Mucosa of stomach (tissue), 1 donor: ENCODE data around the gene GKN2.
A peak's percentile ranks its signal among the peaks of the same experiment; 100 is the strongest.

Source experiments
- H3K27me3 ChIP-seq: one replicate; pipeline ENCODE4 v1.7.0; 2013; ENCODE audit warnings: mild to moderate bottlenecking, low read length; ENCODE audit not compliant: control insufficient read depth, insufficient read depth
- H3K36me3 ChIP-seq: one replicate; pipeline ENCODE4 v1.7.0; 2013; ENCODE audit warnings: low read length; ENCODE audit not compliant: control insufficient read depth, insufficient read depth
- H3K4me1 ChIP-seq: one replicate; pipeline ENCODE4 v1.7.0; 2013; ENCODE audit warnings: mild to moderate bottlenecking, low read length; ENCODE audit not compliant: control insufficient read depth, insufficient read depth
- H3K4me3 ChIP-seq: one replicate; pipeline ENCODE4 v1.7.0; 2013; ENCODE audit warnings: low read length
- H3K9ac ChIP-seq: one replicate; pipeline ENCODE4 v1.7.0; 2013; ENCODE audit warnings: mild to moderate bottlenecking, low read length, moderate library complexity
- H3K9me3 ChIP-seq: one replicate; pipeline ENCODE4 v1.7.0; 2013; ENCODE audit warnings: mild to moderate bottlenecking, low read length, moderate library complexity; ENCODE audit not compliant: control insufficient read depth
- donor health status: Pancreatic carcinoma.

GKN2 gene

DNA sequence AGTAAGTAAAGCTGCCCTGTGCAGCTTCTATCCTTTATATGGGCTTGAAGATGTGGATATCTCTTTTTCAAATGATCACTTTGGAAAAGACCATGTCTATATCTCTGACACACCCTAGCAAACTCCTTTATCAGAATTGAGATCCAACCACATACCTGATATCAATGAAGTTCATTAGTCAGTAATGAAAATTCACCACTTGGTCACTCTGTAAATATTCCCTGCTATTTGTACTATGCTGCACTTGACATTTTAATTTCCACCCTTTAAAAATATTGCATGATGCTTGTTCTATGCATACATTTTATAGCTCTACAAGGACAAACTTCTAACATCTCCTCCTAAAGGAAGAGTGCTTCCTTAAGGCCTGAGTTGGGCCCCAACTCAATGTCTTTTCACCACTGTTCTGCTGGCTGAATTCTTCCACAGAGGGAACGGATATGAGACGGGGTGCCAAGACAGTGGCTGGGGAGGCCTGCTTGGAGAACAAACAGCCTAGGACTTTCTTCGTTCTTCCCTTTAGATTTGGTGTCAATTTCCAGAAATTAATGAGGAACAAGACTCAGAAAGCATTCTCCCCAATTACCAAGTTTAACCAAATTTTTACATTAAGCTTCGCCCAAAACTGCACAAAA, at the start of gene GKN2:
Gene GKN2, minus strand, starts transcription at position 7 of the 635 bp plus-strand sequence. CDS start 32 bp downstream, outside the sequence.
- peaks cover 17% of the 10 kb centered on the region for H3K36me3 ChIP-seq
- no peaks in the 10 kb centered on the region for H3K27me3 ChIP-seq
- peak within 1 kb of the TSS; percentile 89 for H3K4me3 ChIP-seq
- no peaks in the 10 kb centered on the region for H3K9me3 ChIP-seq
- peak within 1 kb of the TSS; percentile 73 for H3K9ac ChIP-seq
- peaks cover 6% of the 10 kb centered on the region for H3K4me1 ChIP-seq

DNA sequence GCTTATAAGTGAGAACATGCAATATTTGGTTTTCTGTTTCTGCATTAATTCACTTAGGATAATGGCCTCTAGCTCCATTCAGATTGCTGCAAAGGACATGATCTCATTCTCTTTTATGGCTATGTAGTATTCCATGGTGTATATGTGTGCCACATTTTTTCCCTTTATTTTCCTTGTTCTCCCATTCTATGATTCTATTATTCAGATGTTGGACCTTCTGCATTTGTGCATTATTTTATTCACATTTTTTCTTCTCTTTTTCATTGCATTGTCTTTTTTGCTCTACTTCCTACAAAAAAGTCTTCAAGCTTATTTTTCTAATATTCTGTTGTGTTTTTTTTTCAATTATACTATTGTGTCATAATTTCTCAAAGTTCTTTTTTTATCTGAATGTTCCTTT, 49.2 kb upstream of the GKN2 start:
- Histone ChIP-seq H3K27me3 (no peaks in the 10 kb centered on the region), H3K9me3 (no peaks in the 10 kb centered on the region), H3K4me3 (no peak overlapping the region)

DNA sequence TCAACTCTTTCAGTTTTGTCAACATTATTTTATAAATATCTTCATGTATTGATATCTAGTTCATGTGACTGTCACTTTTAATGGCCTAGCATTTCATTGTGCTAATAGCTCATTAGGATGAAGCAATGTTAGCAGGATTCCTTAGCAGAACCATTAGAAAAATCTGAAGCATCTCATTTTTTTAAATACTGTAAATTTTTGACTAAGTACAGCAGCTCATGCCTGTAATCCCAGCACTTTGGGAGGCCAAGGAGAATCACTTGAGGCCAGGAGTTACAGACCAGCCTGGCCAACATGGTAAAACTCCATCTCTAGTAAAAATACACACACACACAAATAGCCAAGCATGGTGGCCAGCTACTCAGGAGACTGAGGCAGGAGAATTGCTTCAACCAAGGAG, 44.7 kb upstream of the GKN2 start:
- H3K9me3 ChIP-seq: no peaks in the 10 kb centered on the region
- H3K36me3 ChIP-seq: no peaks in the 10 kb centered on the region
- no peak overlapping the region for H3K9ac ChIP-seq
- H3K27me3 ChIP-seq: no peaks in the 10 kb centered on the region
- peaks cover 9% of the 10 kb centered on the region for H3K4me1 ChIP-seq
- H3K4me3 ChIP-seq: no peak overlapping the region

More for the DNA sequence above, 49.2 kb upstream of the GKN2 start:
- Histone ChIP-seq H3K9ac (no peak overlapping the region), H3K4me1 (no peaks in the 10 kb centered on the region), H3K36me3 (no peaks in the 10 kb centered on the region)

DNA sequence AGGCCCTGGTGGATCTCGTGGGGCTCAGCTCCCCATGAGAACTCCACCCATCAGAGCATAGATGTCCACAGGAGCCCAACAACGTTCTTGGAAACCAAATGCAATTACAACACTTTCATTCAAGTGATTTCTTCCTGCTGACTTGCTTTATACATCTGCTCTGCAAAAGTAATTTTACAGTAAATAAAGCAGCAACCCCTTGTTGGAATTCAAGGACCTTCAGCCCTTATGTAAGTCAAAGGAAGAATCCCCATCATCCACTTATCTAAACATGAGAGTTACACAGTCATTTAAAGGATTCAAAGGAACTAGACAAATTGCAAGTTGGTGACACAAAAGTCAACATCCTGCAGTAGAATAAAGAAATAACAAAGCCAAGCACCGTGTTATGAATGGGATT, 43.2 kb upstream of the GKN2 start:
- no peak overlapping the region for H3K4me3 ChIP-seq
- no peaks in the 10 kb centered on the region for H3K9me3 ChIP-seq
- peaks cover 9% of the 10 kb centered on the region for H3K4me1 ChIP-seq
- no peaks in the 10 kb centered on the region for H3K36me3 ChIP-seq
- H3K27me3 ChIP-seq: no peaks in the 10 kb centered on the region
- no peak overlapping the region for H3K9ac ChIP-seq

GRCh38 chr2:68994864-68995263, 42.2 kb upstream of the GKN2 start:
- no peak overlapping the region for H3K9ac ChIP-seq
- H3K27me3 ChIP-seq: no peaks in the 10 kb centered on the region
- no peaks in the 10 kb centered on the region for H3K36me3 ChIP-seq
- H3K4me3 ChIP-seq: no peak overlapping the region
- peaks cover 9% of the 10 kb centered on the region for H3K4me1 ChIP-seq
- H3K9me3 ChIP-seq: no peaks in the 10 kb centered on the region

DNA sequence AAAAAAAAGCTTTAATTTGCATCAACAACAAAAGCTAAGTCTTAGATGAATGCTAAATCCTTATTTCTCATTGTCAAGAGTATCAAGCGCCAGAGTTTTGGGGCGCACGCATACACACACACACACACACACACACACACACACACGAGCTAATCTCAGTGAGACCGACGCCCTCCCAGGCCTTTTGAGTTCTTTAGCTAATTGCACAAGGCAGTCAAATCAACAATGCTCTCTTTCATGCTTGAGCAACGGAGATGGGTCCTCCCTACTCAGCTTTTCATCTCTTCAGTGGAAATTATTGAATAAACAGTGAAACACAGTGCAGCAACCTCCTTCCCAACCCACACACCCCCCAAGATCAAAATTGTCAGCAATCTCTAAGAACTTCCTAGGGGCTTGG, 41.0 kb upstream of the GKN2 start:
- H3K4me3 ChIP-seq: no peak overlapping the region
- H3K9ac ChIP-seq: no peak overlapping the region
- no peaks in the 10 kb centered on the region for H3K36me3 ChIP-seq
- peaks cover 9% of the 10 kb centered on the region for H3K4me1 ChIP-seq
- H3K27me3 ChIP-seq: no peaks in the 10 kb centered on the region
- no peaks in the 10 kb centered on the region for H3K9me3 ChIP-seq

DNA sequence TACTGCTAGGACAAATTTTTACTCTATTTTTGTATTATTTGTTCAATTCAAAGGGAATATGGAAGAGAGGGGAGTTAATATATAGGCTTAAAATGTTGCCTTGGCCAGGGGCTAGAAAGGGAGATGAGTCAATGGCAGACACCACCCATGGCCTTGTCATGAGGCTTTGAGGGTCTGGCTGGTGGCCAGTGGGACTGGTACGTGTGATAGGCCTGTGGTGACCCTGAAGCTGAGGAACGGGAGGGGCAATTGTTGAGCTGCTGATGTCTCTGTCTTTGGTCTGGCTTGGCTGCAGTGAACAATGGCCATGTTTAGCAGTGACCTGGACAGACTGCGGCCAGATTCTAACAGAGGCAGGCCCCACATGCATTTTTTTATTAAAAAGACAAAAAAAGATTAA, 40.2 kb upstream of the GKN2 start:
- Histone ChIP-seq H3K9me3 (no peaks in the 10 kb centered on the region), H3K36me3 (no peaks in the 10 kb centered on the region), H3K9ac (no peak overlapping the region), H3K4me1 (peaks cover 9% of the 10 kb centered on the region), H3K4me3 (no peak overlapping the region), H3K27me3 (no peaks in the 10 kb centered on the region)

DNA sequence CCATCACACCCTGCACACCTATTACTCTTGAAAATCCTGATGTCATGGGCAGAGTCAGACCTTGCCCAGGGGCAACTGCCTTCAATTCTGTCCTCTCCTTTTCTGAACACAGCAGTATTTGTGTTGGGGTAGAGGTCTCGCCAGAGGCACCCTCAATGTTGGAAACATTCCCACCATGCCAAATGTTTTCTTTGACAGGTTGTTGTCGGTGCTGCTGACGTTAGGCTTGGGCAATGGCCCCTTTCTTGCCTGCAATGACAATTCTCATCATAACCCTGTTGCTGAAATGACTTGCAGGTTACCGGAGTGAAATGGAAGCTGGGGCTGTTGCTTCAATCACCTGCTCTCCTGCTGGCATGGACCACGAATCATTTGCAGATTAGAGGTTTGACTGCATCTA, 39.6 kb upstream of the GKN2 start:
- no peaks in the 10 kb centered on the region for H3K9me3 ChIP-seq
- no peaks in the 10 kb centered on the region for H3K36me3 ChIP-seq
- H3K9ac ChIP-seq: no peak overlapping the region
- no peaks in the 10 kb centered on the region for H3K27me3 ChIP-seq
- H3K4me1 ChIP-seq: peaks cover 9% of the 10 kb centered on the region
- no peak overlapping the region for H3K4me3 ChIP-seq

GRCh38 chr2:68989035-68989434, 36.3 kb upstream of the GKN2 start:
- no peaks in the 10 kb centered on the region for H3K27me3 ChIP-seq
- no peaks in the 10 kb centered on the region for H3K36me3 ChIP-seq
- no peaks in the 10 kb centered on the region for H3K9me3 ChIP-seq
- no peak overlapping the region for H3K9ac ChIP-seq
- no peak overlapping the region for H3K4me3 ChIP-seq
- H3K4me1 ChIP-seq: peaks cover 8% of the 10 kb centered on the region

DNA sequence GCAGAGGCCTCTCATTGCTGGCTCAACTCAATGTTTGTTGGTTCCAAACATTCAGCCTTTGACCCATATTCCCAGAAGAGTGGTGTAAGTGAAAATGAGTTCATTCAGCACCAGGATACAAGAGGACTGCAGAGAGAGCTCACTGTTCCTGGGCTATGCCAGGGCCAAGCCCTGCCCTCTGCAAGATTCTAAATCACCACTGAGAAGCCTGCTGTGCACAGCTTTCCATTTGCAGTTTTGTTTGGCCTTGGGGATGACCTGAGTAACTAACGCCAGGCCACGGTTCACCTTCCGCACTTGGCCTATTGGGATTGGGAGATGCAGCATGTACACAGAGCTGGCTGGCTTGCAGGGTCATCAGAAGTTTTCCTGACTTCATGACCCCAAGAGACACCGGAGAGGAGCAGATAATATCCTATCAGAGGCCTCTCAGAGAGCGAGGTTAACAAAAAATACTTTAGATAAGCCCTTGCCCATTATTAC, 34.4 kb upstream of the GKN2 start:
- H3K4me1 ChIP-seq: no peaks in the 10 kb centered on the region
- H3K27me3 ChIP-seq: no peaks in the 10 kb centered on the region
- no peak overlapping the region for H3K4me3 ChIP-seq
- no peaks in the 10 kb centered on the region for H3K9me3 ChIP-seq
- no peaks in the 10 kb centered on the region for H3K36me3 ChIP-seq
- no peak overlapping the region for H3K9ac ChIP-seq

- H3K36me3 ChIP-seq: no peaks in the 10 kb centered on the region
- no peaks in the 10 kb centered on the region for H3K27me3 ChIP-seq
- H3K4me1 ChIP-seq: no peaks in the 10 kb centered on the region
- H3K9ac ChIP-seq: no peak overlapping the region
- H3K4me3 ChIP-seq: no peak overlapping the region
- H3K9me3 ChIP-seq: no peaks in the 10 kb centered on the region
These were observed 28.3 kb upstream of the GKN2 start for GRCh38 chr2:68980956-68981355.

- no peaks in the 10 kb centered on the region for H3K9me3 ChIP-seq
- H3K9ac ChIP-seq: no peak overlapping the region
- H3K36me3 ChIP-seq: no peaks in the 10 kb centered on the region
- H3K4me1 ChIP-seq: no peaks in the 10 kb centered on the region
- H3K27me3 ChIP-seq: no peaks in the 10 kb centered on the region
- no peak overlapping the region for H3K4me3 ChIP-seq
These were observed 25.4 kb upstream of the GKN2 start for GRCh38 chr2:68978098-68978497.

DNA sequence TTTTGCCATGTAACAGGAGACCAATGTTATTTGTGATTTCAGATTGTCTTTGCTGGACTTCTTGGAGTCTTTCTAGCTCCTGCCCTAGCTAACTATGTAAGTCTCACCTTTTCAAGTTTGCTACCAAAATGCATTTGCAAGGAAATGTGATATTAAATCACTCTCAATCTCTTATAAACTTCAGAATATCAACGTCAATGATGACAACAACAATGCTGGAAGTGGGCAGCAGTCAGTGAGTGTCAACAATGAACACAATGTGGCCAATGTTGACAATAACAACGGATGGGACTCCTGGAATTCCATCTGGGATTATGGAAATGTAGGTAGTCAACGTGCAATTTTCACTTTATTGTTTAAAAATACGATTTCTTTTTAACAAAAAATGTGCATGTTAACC, 24.8 kb upstream of the GKN2 start:
- Histone ChIP-seq H3K9me3 (no peaks in the 10 kb centered on the region), H3K36me3 (no peaks in the 10 kb centered on the region), H3K9ac (no peak overlapping the region), H3K4me3 (no peak overlapping the region), H3K27me3 (no peaks in the 10 kb centered on the region), H3K4me1 (peaks cover 5% of the 10 kb centered on the region)
